GM21447 (cell line): ENCODE results near the gene ARPC5.
A peak's percentile ranks its signal among the peaks of the same experiment; 100 is the strongest.
"Not testable (repeated sequence)": the region's sequence is repeated elsewhere in the genome, so short reads cannot be mapped to it uniquely, and the experiment has no call there.

Experiments
- ATAC-seq: cut with Tn5 transposase; IDR thresholded peaks from one replicate; pipeline ENCODE4 v1.9.1; 2021; ENCODE audit not compliant: unreplicated experiment

The ARPC5 gene

GRCh38 chr1:183635606-183636333 is at the start of gene ARPC5:
Gene ARPC5 (minus strand): TSS chr1:183635783. CDS start chr1:183635659, 124 bp downstream.
- peak; percentile 87 for ATAC-seq

- no peak for ATAC-seq
These were observed 49.6 kb upstream of the ARPC5 start for GRCh38 chr1:183685112-183685713.

- not testable (repeated sequence) for ATAC-seq
These were observed 43.8 kb upstream of the ARPC5 start for GRCh38 chr1:183679363-183679762.

- ATAC-seq, result no peak
These were observed 43.2 kb upstream of the ARPC5 start for GRCh38 chr1:183678819-183679218.

- no peak for ATAC-seq
These were observed 41.1 kb upstream of the ARPC5 start for GRCh38 chr1:183676586-183677189.

GRCh38 chr1:183675883-183676585 is 40.5 kb upstream of the ARPC5 start:
- ATAC-seq, result no peak

- ATAC-seq, result no peak
These were observed 39.8 kb upstream of the ARPC5 start for GRCh38 chr1:183675381-183675780.

GRCh38 chr1:183674886-183675285 is 39.3 kb upstream of the ARPC5 start:
- ATAC-seq, result no peak

- ATAC-seq, result no peak
These were observed 38.8 kb upstream of the ARPC5 start for GRCh38 chr1:183674339-183674738.

- ATAC-seq, result no peak
These were observed 38.2 kb upstream of the ARPC5 start for GRCh38 chr1:183673605-183674323.

GRCh38 chr1:183670169-183670568 is 34.6 kb upstream of the ARPC5 start:
- no peak for ATAC-seq

- ATAC-seq, result no peak
These were observed 20.8 kb upstream of the ARPC5 start for GRCh38 chr1:183656355-183656754.

GRCh38 chr1:183655562-183656075 is 20.0 kb upstream of the ARPC5 start:
- no peak for ATAC-seq

- no peak for ATAC-seq
These were observed 19.1 kb upstream of the ARPC5 start for GRCh38 chr1:183654706-183655105.

- ATAC-seq, result no peak
These were observed 18.4 kb upstream of the ARPC5 start for GRCh38 chr1:183653876-183654451.

GRCh38 chr1:183653462-183653794 is 17.8 kb upstream of the ARPC5 start:
- no peak for ATAC-seq

GRCh38 chr1:183652547-183653461 is 17.2 kb upstream of the ARPC5 start, which contains the start of gene APOBEC4:
Gene APOBEC4 (minus strand): TSS chr1:183653316. CDS start chr1:183648781, 4,535 bp downstream.
- ATAC-seq, result no peak

- ATAC-seq, result no peak
These were observed 16.5 kb upstream of the ARPC5 start for GRCh38 chr1:183652107-183652506.

GRCh38 chr1:183651612-183652011 is 16.0 kb upstream of the ARPC5 start:
- ATAC-seq, result no peak
